Spleen (tissue), 7 donors: ENCODE results near the gene FBRS.

ENCODE experiments used
- POLR2A ChIP-seq, 3 donors: fragments of 450-650 bp; IDR thresholded peaks; one replicate each; pipeline ENCODE4 v1.5.1; 2017; ENCODE audit warnings: antibody characterized with exemption in 3 of 3, mild to moderate bottlenecking in 1 of 3
- TF ChIP-seq, protein P1 (sequence below), 11 experiments: fragments of 200-600 bp in 7 of 11; fragments of 450-650 bp in 4 of 11; sonication (generic) in 4 of 11; IDR thresholded peaks in 8 of 11; conservative IDR thresholded peaks in 3 of 11; 1 replicate in 7 of 11; 2 replicates in 4 of 11; pipeline versions ENCODE4 v1.4.0 to v1.8.0; 2016 to 2021; ENCODE audit warnings: antibody characterized with exemption in 11 of 11, inconsistent platforms in 4 of 11, mild to moderate bottlenecking in 1 of 11
- donor health status: DM: no; HTN: no; CAD: no; lungs with moderate emphysema.
- donor health status: DM: no; HTN: no; CAD: no.
- donor health status: DM: no; HTN: no; CAD: no.

GRCh38 chr16:30636599-30636998, 21.6 kb upstream of the FBRS start:
- TF ChIP-seq POLR2A (IDR thresholded peaks at IDR 0.05) = no peak
- TF ChIP-seq, protein P1, sequence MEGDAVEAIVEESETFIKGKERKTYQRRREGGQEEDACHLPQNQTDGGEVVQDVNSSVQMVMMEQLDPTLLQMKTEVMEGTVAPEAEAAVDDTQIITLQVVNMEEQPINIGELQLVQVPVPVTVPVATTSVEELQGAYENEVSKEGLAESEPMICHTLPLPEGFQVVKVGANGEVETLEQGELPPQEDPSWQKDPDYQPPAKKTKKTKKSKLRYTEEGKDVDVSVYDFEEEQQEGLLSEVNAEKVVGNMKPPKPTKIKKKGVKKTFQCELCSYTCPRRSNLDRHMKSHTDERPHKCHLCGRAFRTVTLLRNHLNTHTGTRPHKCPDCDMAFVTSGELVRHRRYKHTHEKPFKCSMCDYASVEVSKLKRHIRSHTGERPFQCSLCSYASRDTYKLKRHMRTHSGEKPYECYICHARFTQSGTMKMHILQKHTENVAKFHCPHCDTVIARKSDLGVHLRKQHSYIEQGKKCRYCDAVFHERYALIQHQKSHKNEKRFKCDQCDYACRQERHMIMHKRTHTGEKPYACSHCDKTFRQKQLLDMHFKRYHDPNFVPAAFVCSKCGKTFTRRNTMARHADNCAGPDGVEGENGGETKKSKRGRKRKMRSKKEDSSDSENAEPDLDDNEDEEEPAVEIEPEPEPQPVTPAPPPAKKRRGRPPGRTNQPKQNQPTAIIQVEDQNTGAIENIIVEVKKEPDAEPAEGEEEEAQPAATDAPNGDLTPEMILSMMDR (IDR thresholded peaks at IDR 0.05 in 8 of 11, conservative IDR thresholded peaks at IDR 0.05 in 3 of 11) = no peak
